OCI-LY7 (cell line): ENCODE results near the gene PPP4C.

Experiments used
- CTCF ChIP-seq: fragments of 200-600 bp; sonication (generic); conservative IDR thresholded peaks from 2 replicates; pipeline ENCODE4 v1.5.1; 2014; ENCODE audit warnings: mild to moderate bottlenecking, antibody characterized with exemption, low read length, moderate library complexity, mixed read lengths
- EZH2phosphoT487 ChIP-seq: fragments of 200-600 bp; sonication (generic); IDR thresholded peaks from 2 replicates; pipeline ENCODE4 v1.6.1; 2018; ENCODE audit warnings: low read depth, borderline replicate concordance, mild to moderate bottlenecking, mixed run types, antibody characterized with exemption, low read length, moderate library complexity, mixed read lengths

DNA sequence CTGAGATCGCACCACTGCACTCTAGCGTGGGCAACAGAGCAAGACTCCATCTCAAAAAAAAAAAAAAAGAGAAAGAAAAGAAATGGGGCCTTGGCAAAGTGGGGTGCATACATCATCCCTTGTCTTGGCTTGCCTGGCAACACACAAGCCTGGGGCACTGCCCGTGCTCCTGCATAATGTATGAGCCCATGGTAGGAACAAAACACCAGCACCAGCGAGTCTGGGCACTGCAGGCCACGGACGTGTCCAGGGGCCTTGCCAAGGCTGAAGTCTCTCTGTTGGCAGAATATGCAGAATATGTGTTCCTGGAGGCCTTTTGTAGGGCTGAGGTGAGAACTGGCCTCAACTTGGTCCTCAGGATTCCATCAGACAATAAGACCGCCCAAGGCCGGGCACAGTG is 25.9 kb upstream of the PPP4C start:
- no peak for TF ChIP-seq EZH2phosphoT487
- no peak for TF ChIP-seq CTCF
